ENCODE measurements around the gene ITGAE. TPM values are rescaled to one million over a fixed set of nuclear protein-coding genes. Genes with fewer than 3 reads are reported as not detected.

The ITGAE gene
- total RNA-seq, 4 donors from 2014 or later: 2.8 to 46.8 (median 14.2) TPM

- Histone ChIP-seq H3K4me3 (no peak overlapping the region), H3K27ac (no peak overlapping the region), H3K27me3 (no peaks in the 10 kb centered on the region), H3K9me3 (no peaks in the 10 kb centered on the region), H3K4me1 (no peaks in the 10 kb centered on the region), H3K36me3 (no peaks in the 10 kb centered on the region)
- DNase-seq: no peak
- intact Hi-C loops (cut with DNase I; ENCODE audit: low total_unique reads): no loop called here
- TF ChIP-seq POLR2A (IDR thresholded peaks at IDR 0.05): no peak
- TF ChIP-seq CTCF (IDR thresholded peaks at IDR 0.05): no peak
Observed at GRCh38 chr17:3804503-3804931, 3.5 kb upstream of the ITGAE start.

GRCh38 chr17:3803308-3803640 lies 2.3 kb upstream of the ITGAE start:
- H3K36me3 ChIP-seq: no peaks in the 10 kb centered on the region
- intact Hi-C loops (cut with DNase I; ENCODE audit: low total_unique reads): no loop called here

GRCh38 chr17:3802461-3803307 lies 1.7 kb upstream of the ITGAE start:
- Histone ChIP-seq H3K9me3 (no peaks in the 10 kb centered on the region), H3K27me3 (no peaks in the 10 kb centered on the region), H3K27ac (peak overlapping the region; percentile 76 to 82), H3K36me3 (no peaks in the 10 kb centered on the region), H3K4me3 (no peak overlapping the region), H3K4me1 (no peaks in the 10 kb centered on the region)
- intact Hi-C loops (cut with DNase I; ENCODE audit: low total_unique reads): no loop called here
- DNase-seq: peak; percentile 80 to 82
- no peak for TF ChIP-seq POLR2A (IDR thresholded peaks at IDR 0.05)
- TF ChIP-seq CTCF (IDR thresholded peaks at IDR 0.05): no peak

More at GRCh38 chr17:3803308-3803640, 2.3 kb upstream of the ITGAE start:
- no peak overlapping the region for H3K4me3 ChIP-seq
- H3K27ac ChIP-seq: peak overlapping the region; percentile 76 to 82
- H3K4me1 ChIP-seq: no peaks in the 10 kb centered on the region
- no peak for DNase-seq
- no peaks in the 10 kb centered on the region for H3K27me3 ChIP-seq
- H3K9me3 ChIP-seq: no peaks in the 10 kb centered on the region
- no peak for TF ChIP-seq CTCF (IDR thresholded peaks at IDR 0.05)
- no peak for TF ChIP-seq POLR2A (IDR thresholded peaks at IDR 0.05)

GRCh38 chr17:3801792-3802191 lies 804 bp upstream of the ITGAE start:
- H3K27me3 ChIP-seq: no peaks in the 10 kb centered on the region
- H3K4me1 ChIP-seq: no peaks in the 10 kb centered on the region
- no peak for DNase-seq
- H3K36me3 ChIP-seq: no peaks in the 10 kb centered on the region
- intact Hi-C loops (cut with DNase I; ENCODE audit: low total_unique reads): no loop called here
- H3K27ac ChIP-seq: peak overlapping the region; percentile 76 to 82
- no peak overlapping the region for H3K4me3 ChIP-seq
- no peak for TF ChIP-seq CTCF (IDR thresholded peaks at IDR 0.05)
- TF ChIP-seq POLR2A (IDR thresholded peaks at IDR 0.05): no peak
- H3K9me3 ChIP-seq: no peaks in the 10 kb centered on the region

- intact Hi-C loops (cut with DNase I; ENCODE audit: low total_unique reads): no loop called here
Observed at GRCh38 chr17:3801347-3801746, 359 bp upstream of the ITGAE start.

More at GRCh38 chr17:3801347-3801746, 359 bp upstream of the ITGAE start:
- Histone ChIP-seq H3K9me3 (no peaks in the 10 kb centered on the region), H3K27ac (peak overlapping the region; percentile 76 to 82), H3K4me3 (no peak overlapping the region), H3K27me3 (no peaks in the 10 kb centered on the region), H3K4me1 (no peaks in the 10 kb centered on the region), H3K36me3 (no peaks in the 10 kb centered on the region)
- DNase-seq: no peak
- TF ChIP-seq POLR2A (IDR thresholded peaks at IDR 0.05): no peak
